LNCAP (cell line): ENCODE data around the gene ENDOV.

Experiments
- CTCF ChIP-seq: fragments of 450-650 bp; IDR thresholded peaks from 2 replicates; pipeline ENCODE4 v1.5.1; 2017; ENCODE audit warnings: mild to moderate bottlenecking

The ENDOV gene

GRCh38 chr17:80472996-80473395, 58.0 kb downstream of the ENDOV start:
- no peak for TF ChIP-seq CTCF

GRCh38 chr17:80473701-80474100, 58.7 kb downstream of the ENDOV start:
- no peak for TF ChIP-seq CTCF

- peak; percentile 55 for TF ChIP-seq CTCF
These were observed 59.4 kb downstream of the ENDOV start for GRCh38 chr17:80474231-80474960.

GRCh38 chr17:80474961-80475909, 60.3 kb downstream of the ENDOV start:
- no peak for TF ChIP-seq CTCF

GRCh38 chr17:80475910-80476876, 61.2 kb downstream of the ENDOV start, which contains the start of gene NPTX1:
TSS of gene NPTX1 (minus strand) at chr17:80476607. CDS start at chr17:80476446, 161 bp downstream.
- TF ChIP-seq CTCF: no peak

GRCh38 chr17:80476877-80477646, 62.1 kb downstream of the ENDOV start:
- no peak for TF ChIP-seq CTCF
